K562 (cell line): ENCODE measurements around the gene TTC19. TPM values are rescaled to one million over a fixed set of nuclear protein-coding genes. Genes with fewer than 3 reads are reported as not detected.

ENCODE experiments used
- ATAC-seq: fragments of 200-7000 bp; cut with Tn5 transposase; 3 replicates; pipeline ENCODE4 v1.9.1; 2020; ENCODE audit warnings: moderate library complexity
- BruUV-seq: library from RNA; stranded (reverse); fragments of 400-500 nt; replicated peaks from 2 replicates; lab custom pipeline; 2021; lab: Mats Ljungman, UMichigan
- CTCF ChIA-PET: fragments of 300-600 bp; formaldehyde crosslinking; extraction: SDS; loops from one replicate; lab custom pipeline; 2021; ENCODE audit warnings: low intra/inter-chr PET ratio; lab: Yijun Ruan, JAX
- POLR2A ChIA-PET: fragments of 300-600, 350-650 bp; sonication (Branson Sonifier 250); formaldehyde crosslinking; extraction: SDS; loops from one replicate; lab custom pipeline; 2021; ENCODE audit warnings: antibody characterized with exemption, inconsistent platforms; lab: Yijun Ruan, JAX
- DNase-seq, 4 experiments: peaks; one replicate each; pipeline versions ENCODE4 v3.0.0 to v3.0.0-alpha.2; 2011 to 2018; ENCODE audit warnings: low spot score in 3 of 4, mixed read lengths in 3 of 4; ENCODE audit errors: extremely low read depth in 1 of 4
- FAIRE-seq: peaks from 2 replicates; lab custom pipeline; 2011; peaks lifted over from hg19 to GRCh38; lab: Jason Lieb, UNC
- H2AFZ ChIP-seq: 2 replicates; pipeline ENCODE4 v1.6.0; 2011; ENCODE audit warnings: low read depth, low read length, control low read depth, inconsistent platforms
- H3K27ac ChIP-seq: fragments of 200-600 bp; 3 replicates; pipeline ENCODE4 v1.8.0; 2011; ENCODE audit warnings: low read depth, mild to moderate bottlenecking, control low read depth, inconsistent platforms, low read length, moderate library complexity, mixed read lengths; ENCODE audit errors: extremely low read depth
- H3K27me3 ChIP-seq, 2 experiments: fragments of 300-600 bp in 1 of 2; 2 replicates in 1 of 2; 3 replicates in 1 of 2; pipeline versions ENCODE4 v1.6.0 to v1.8.0; 2011; ENCODE audit warnings: inconsistent platforms in 2 of 2, low read length in 2 of 2, mild to moderate bottlenecking in 1 of 2, mixed read lengths in 1 of 2, moderate library complexity in 1 of 2; ENCODE audit not compliant: control insufficient read depth in 2 of 2, insufficient read depth in 2 of 2
- H3K36me3 ChIP-seq: fragments of 300-600 bp; 3 replicates; pipeline ENCODE4 v1.8.0; 2011; ENCODE audit warnings: mild to moderate bottlenecking, low read length, inconsistent platforms; ENCODE audit not compliant: control insufficient read depth, insufficient read depth
- H3K4me1 ChIP-seq, 2 experiments: fragments of 200-600 bp in 1 of 2; replicated peaks in 1 of 2; 2 replicates in 1 of 2; 3 replicates in 1 of 2; pipeline versions ENCODE4 v1.5.1 to v1.8.0; 2011; ENCODE audit warnings: inconsistent platforms in 2 of 2, low read length in 2 of 2, mild to moderate bottlenecking in 1 of 2, mixed read lengths in 1 of 2, moderate library complexity in 1 of 2; ENCODE audit not compliant: control insufficient read depth in 2 of 2, insufficient read depth in 2 of 2
- H3K4me2 ChIP-seq: 2 replicates; pipeline ENCODE4 v1.6.1; 2011; ENCODE audit warnings: low read length, control low read depth, inconsistent platforms, mixed read lengths; ENCODE audit not compliant: insufficient read depth
- H3K4me3 ChIP-seq: fragments of 200-600 bp; sonication (generic), shearing (Covaris generic); 2 replicates; pipeline ENCODE4 v1.5.1; 2016; ENCODE audit warnings: control low read depth, inconsistent platforms
- H3K79me2 ChIP-seq: fragments of 200-600 bp; 3 replicates; pipeline ENCODE4 v1.8.0; 2011; ENCODE audit warnings: low read length, inconsistent platforms; ENCODE audit not compliant: control insufficient read depth, insufficient read depth
- H3K9ac ChIP-seq, 2 experiments: 2 replicates each; pipeline versions ENCODE4 v1.6.0 to v1.6.1; 2011; ENCODE audit warnings: low read depth in 2 of 2, low read length in 2 of 2, control low read depth in 1 of 2, inconsistent platforms in 1 of 2, mild to moderate bottlenecking in 1 of 2, mixed read lengths in 1 of 2; ENCODE audit not compliant: insufficient read depth in 1 of 2
- H3K9me1 ChIP-seq: one replicate; pipeline ENCODE4 v1.6.0; 2011; ENCODE audit warnings: inconsistent platforms, mild to moderate bottlenecking, low read length, moderate library complexity; ENCODE audit not compliant: control insufficient read depth, insufficient read depth
- H3K9me3 ChIP-seq: replicated peaks from 2 replicates; pipeline ENCODE4 v1.5.1; 2011; ENCODE audit warnings: low read depth, low read length, inconsistent platforms; ENCODE audit not compliant: control insufficient read depth, insufficient read depth
- H4K20me1 ChIP-seq: replicated peaks from 2 replicates; pipeline ENCODE4 v1.6.1; 2011; ENCODE audit warnings: low read length, inconsistent platforms, mixed read lengths; ENCODE audit not compliant: control insufficient read depth, insufficient read depth
- CBFB ChIP-seq: sonication (generic); formaldehyde crosslinking; IDR thresholded peaks from 2 replicates; pipeline ENCODE4 v1.4.0; 2020; ENCODE audit warnings: mild to moderate bottlenecking, missing genetic modification reagents
- CHAMP1 ChIP-seq: fragments of 450-650 bp; IDR thresholded peaks from 2 replicates; pipeline ENCODE4 v1.6.1; 2016; ENCODE audit warnings: mild to moderate bottlenecking
- HCFC1 ChIP-seq: IDR thresholded peaks from 2 replicates; pipeline ENCODE4 v1.6.1; 2012; ENCODE audit warnings: low read depth, low read length, improper control_type of control experiment
- PHTF2 ChIP-seq: fragments of 250-450 bp; sonication (Bioruptor Pico); IDR thresholded peaks from 2 replicates; pipeline ENCODE4 v1.5.0; 2021; ENCODE audit warnings: mild to moderate bottlenecking
- PKNOX1 ChIP-seq: fragments of 450-650 bp; IDR thresholded peaks from 2 replicates; pipeline ENCODE4 v1.6.1; 2016
- RBM39 ChIP-seq: fragments of 200-400 bp; formaldehyde crosslinking; optimal IDR thresholded peaks from 2 replicates; pipeline ENCODE3; 2018; ENCODE audit warnings: low read depth, low read length
- REST ChIP-seq, 2 experiments: fragments of 450-650 bp; formaldehyde crosslinking in 1 of 2; IDR thresholded peaks; 2 replicates each; pipeline versions ENCODE4 v1.4.0 to v1.6.1; 2014 to 2020; ENCODE audit warnings: mild to moderate bottlenecking in 2 of 2, borderline replicate concordance in 1 of 2, low read depth in 1 of 2
- YBX1 ChIP-seq: fragments of 450-650 bp; IDR thresholded peaks from 2 replicates; pipeline ENCODE4 v1.7.1; 2016; ENCODE audit warnings: mild to moderate bottlenecking
- ZNF655 ChIP-seq: fragments of 250-450 bp; sonication (Bioruptor Pico); IDR thresholded peaks from 2 replicates; pipeline ENCODE4 v1.5.0; 2021
- ZNF778 ChIP-seq: fragments of 450-650 bp; formaldehyde crosslinking; IDR thresholded peaks from 2 replicates; pipeline ENCODE4 v1.4.0; 2020; ENCODE audit warnings: mild to moderate bottlenecking, moderate library complexity
- in situ Hi-C: fragments of 300-500 bp; cut with MboI; formaldehyde crosslinking; loops from 4 replicates; pipeline ENCODE4 v1.15.0; 2018; ENCODE audit warnings: inconsistent platforms, mixed read lengths
- intact Hi-C: fragments of 100-400 bp; cut with micrococcal nuclease; formaldehyde crosslinking; loops from 2 replicates; pipeline ENCODE4 v1.14.2; 2022
- polyA plus RNA-seq, 8 experiments: library from polyadenylated mRNA; depleted of rRNA in 4 of 8; stranded (reverse) in 5 of 8; unstranded in 3 of 8; fragments of >200 nt; fragmentation: Nextera tagmentation in 2 of 8; fragmentation: Illumina TruSeq in 1 of 8; extraction: Ambion mirVana in 2 of 8; extraction: Trizol in 1 of 8; gene quantifications; 2 replicates each; pipeline versions ENCODE4 v1.2.1 to v1.2.3, GENCODE V29; 2011 to 2014; ENCODE audit warnings: inconsistent platforms in 1 of 8, missing spikeins in 1 of 8
- total RNA-seq, 7 experiments: library from RNA; depleted of rRNA in 6 of 7; stranded (reverse); fragments of >200 nt in 6 of 7; fragmentation: Illumina TruSeq in 2 of 7; extraction: Trizol in 2 of 7; gene quantifications; 2 replicates each; pipeline versions ENCODE4 v1.2.1 to v1.2.3, GENCODE V29; 2011 to 2021; ENCODE audit warnings: low replicate concordance in 1 of 7

Gene TTC19
- total and polyA plus RNA-seq, 9 of the 15 experiments (the other 6 are each of a cell fraction or from before 2014, with no cell fraction given), result 8.1 to 60.8 (median 25.3) TPM

GRCh38 chr17:16068323-16068722 is 68.7 kb downstream of the TTC19 start:
- Histone ChIP-seq H3K27me3 (no peaks in the 10 kb centered on the region), H3K36me3 (peaks cover 80% of the 10 kb centered on the region), H3K4me1 (no peaks in the 10 kb centered on the region), H2AFZ (no peak overlapping the region), H3K4me3 (no peak overlapping the region), H3K79me2 (no peaks in the 10 kb centered on the region), H3K9me1 (no peaks in the 10 kb centered on the region), H4K20me1 (no peaks in the 10 kb centered on the region), H3K9me3 (no peaks in the 10 kb centered on the region), H3K4me2 (no peak overlapping the region), H3K27ac (no peak overlapping the region), H3K9ac (no peak overlapping the region)
- FAIRE-seq (no peak), ATAC-seq (no peak), DNase-seq (no peak)
- POLR2A ChIA-PET, result interaction anchor here (0.5 kb wide), 1 partner anchor 34 kb away, joined by 4 read pairs; no protein-coding TSS in a partner anchor
- intact Hi-C loops (no loop called here), in situ Hi-C loops (no loop called here)
- BruUV-seq, result no TSS peak
- CTCF ChIA-PET, result no interaction called here
- TF ChIP-seq PHTF2 (CRISPR knock-in tag), result no peak
- no peak for TF ChIP-seq HCFC1
- no peak for TF ChIP-seq ZNF655 (CRISPR knock-in tag)
- no peak for TF ChIP-seq CBFB (CRISPR knock-in tag)
- TF ChIP-seq PKNOX1, result no peak
- TF ChIP-seq YBX1, result no peak
- TF ChIP-seq ZNF778 (CRISPR knock-in tag), result no peak
- TF ChIP-seq CHAMP1, result no peak
- no peak for TF ChIP-seq RBM39
- no peak for TF ChIP-seq REST (IDR thresholded peaks at IDR 0.05; ENCODE audit: borderline replicate concordance)
- TF ChIP-seq REST (CRISPR knock-in tag; IDR thresholded peaks at IDR 0.05; ENCODE audit: low read depth), result no peak
